ENCODE data around the gene DLG3.

DLG3 gene

GRCh38 chrX:70437921-70438665, 6.5 kb upstream of the DLG3 start:
- no peak for DNase-seq

- no peak for DNase-seq
Observed at GRCh38 chrX:70439016-70439415, 5.6 kb upstream of the DLG3 start.

GRCh38 chrX:70442224-70442623, 2.4 kb upstream of the DLG3 start:
- no peak for DNase-seq

- DNase-seq: no peak
Observed at GRCh38 chrX:70444946-70445656, 466 bp downstream of the DLG3 start.

GRCh38 chrX:70445951-70446350, 1.3 kb downstream of the DLG3 start:
- no peak for DNase-seq

GRCh38 chrX:70446380-70447350, 2.0 kb downstream of the DLG3 start:
- no peak for DNase-seq

GRCh38 chrX:70449457-70449966, 4.9 kb downstream of the DLG3 start:
- DNase-seq: no peak

GRCh38 chrX:70452143-70452733, 7.6 kb downstream of the DLG3 start:
- peak; percentile 48 to 49 for DNase-seq

GRCh38 chrX:70453024-70453618, 8.5 kb downstream of the DLG3 start:
- DNase-seq: no peak

GRCh38 chrX:70454441-70455365, 10.1 kb downstream of the DLG3 start:
- DNase-seq: peak; percentile 55 to 56

- no peak for DNase-seq
Observed at GRCh38 chrX:70455366-70456202, 10.9 kb downstream of the DLG3 start.

GRCh38 chrX:70456256-70456655, 11.6 kb downstream of the DLG3 start:
- DNase-seq: no peak

GRCh38 chrX:70461026-70461425, 16.4 kb downstream of the DLG3 start:
- DNase-seq: no peak

- no peak for DNase-seq
Observed at GRCh38 chrX:70464051-70464450, 19.4 kb downstream of the DLG3 start.

- no peak for DNase-seq
Observed at GRCh38 chrX:70466968-70467367, 22.3 kb downstream of the DLG3 start.

- no peak for DNase-seq
Observed at GRCh38 chrX:70468709-70469108, 24.1 kb downstream of the DLG3 start.

GRCh38 chrX:70470850-70471289, 26.2 kb downstream of the DLG3 start:
- no peak for DNase-seq

- DNase-seq: no peak
Observed at GRCh38 chrX:70476166-70476933, 31.7 kb downstream of the DLG3 start.

All from stimulated activated CD4-positive, alpha-beta T cell treated with anti-CD3 and anti-CD28 coated beads, Interleukin-2, amount 100 ng/mL, for 48 hours (primary cell).